NCI-H2227 (cell line): ENCODE data around the gene ABHD17C.
"Not testable (repeated sequence)": the region's sequence is repeated elsewhere in the genome, so short reads cannot be mapped to it uniquely, and the experiment has no call there.

Experiments
- DNase-seq: peaks from one replicate; lab custom pipeline; 2025; ENCODE audit not compliant: unreplicated experiment; lab: John Stamatoyannopoulos, UW

Gene ABHD17C

DNA sequence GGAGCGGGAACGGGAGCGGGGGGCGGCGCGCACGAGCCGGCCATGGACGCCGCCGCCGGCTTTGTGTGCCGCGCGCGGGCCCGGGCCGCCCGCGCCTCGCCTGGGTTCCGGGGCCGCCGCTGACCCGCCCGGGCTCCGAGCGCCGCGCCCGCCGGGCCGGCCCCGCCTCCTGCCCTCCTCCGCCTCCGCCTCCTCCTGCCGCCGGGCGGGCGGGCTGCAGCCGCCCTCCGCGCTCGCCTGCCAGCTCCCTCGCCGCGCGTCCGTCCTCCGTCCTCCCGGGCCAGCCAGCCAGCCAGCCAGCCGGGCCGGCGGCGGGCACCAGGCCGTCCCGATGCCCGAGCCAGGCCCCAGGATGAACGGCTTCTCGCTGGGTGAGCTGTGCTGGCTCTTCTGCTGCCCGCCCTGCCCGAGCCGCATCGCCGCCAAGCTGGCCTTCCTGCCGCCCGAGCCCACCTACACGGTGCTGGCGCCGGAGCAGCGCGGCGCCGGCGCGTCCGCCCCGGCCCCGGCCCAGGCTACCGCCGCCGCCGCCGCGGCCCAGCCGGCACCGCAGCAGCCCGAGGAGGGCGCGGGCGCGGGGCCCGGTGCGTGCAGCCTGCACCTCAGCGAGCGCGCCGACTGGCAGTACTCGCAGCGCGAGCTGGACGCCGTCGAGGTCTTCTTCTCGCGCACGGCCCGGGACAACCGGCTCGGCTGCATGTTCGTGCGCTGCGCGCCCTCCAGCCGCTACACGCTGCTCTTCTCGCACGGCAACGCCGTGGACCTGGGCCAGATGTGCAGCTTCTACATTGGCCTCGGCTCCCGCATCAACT is at the start of gene ABHD17C:
TSS of gene ABHD17C (plus strand) at position 212 of the 812 bp plus-strand sequence. CDS start at position 332, 120 bp downstream.
- DNase-seq: peak; percentile 54

- no peak for DNase-seq
Measured at GRCh38 chr15:80645494-80646065, 49.5 kb upstream of the ABHD17C start.

GRCh38 chr15:80647424-80647823 is 47.7 kb upstream of the ABHD17C start:
- DNase-seq: not testable (repeated sequence)

DNA sequence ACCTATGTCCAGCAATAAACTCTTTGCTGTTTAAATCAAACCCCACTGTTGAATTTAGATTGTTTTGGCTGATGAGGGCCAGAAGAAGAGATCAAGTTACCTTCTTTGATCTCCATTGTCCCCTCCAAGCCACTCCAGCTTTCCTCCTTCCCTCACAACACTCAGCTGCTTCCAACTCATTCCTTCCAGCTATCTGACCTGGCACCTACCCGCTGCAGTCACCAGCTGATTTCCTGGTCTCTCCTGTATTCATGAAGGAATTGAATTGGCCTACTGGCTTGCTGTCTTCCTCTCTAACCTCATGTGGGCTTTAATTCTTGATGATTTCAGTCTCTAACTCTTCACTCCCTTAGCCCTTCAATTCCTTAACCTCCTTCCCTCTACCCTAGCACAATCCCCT is 40.8 kb upstream of the ABHD17C start:
- DNase-seq: no peak

DNA sequence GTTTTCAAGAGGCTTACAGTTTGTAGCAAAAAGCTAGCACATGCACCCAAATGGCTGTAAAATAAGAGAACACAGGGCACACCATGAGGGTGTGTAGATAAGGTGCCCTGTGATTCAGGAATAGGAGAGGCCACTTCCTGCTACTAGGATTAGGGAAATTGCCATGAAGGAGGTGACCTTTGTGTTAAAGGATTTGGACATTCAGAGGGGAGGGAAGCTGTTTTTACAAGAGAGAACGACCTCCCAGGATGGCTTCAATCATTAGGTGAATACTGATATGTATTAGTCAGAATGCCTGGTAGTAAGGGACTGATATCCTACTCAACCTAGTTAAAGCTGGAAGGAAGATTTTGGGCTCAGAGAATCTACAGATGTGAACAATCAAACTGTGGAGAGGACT is 35.7 kb upstream of the ABHD17C start:
- no peak for DNase-seq

DNA sequence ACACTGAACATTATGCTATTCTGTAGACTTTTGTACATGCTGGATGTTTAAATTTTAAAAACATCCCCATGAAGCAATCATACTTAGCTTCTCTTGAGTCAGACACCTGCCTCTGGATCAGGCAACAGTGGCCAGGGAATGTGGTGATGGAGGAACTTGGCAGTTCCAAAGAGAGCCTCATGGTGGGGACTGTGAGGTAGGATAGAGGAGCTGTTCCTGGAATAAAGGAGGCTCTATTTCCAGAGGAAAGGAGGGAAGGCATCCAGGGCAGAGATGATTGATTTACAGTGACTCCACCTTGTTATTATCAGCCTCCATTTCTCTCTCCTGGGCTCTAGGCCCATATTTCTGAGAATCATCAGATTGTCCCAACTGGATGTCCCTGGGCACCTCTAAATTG is 35.0 kb upstream of the ABHD17C start:
- peak; percentile 47 for DNase-seq

GRCh38 chr15:80662129-80662528 is 33.0 kb upstream of the ABHD17C start:
- DNase-seq: no peak

GRCh38 chr15:80662757-80663553 is 32.2 kb upstream of the ABHD17C start:
- DNase-seq: no peak

DNA sequence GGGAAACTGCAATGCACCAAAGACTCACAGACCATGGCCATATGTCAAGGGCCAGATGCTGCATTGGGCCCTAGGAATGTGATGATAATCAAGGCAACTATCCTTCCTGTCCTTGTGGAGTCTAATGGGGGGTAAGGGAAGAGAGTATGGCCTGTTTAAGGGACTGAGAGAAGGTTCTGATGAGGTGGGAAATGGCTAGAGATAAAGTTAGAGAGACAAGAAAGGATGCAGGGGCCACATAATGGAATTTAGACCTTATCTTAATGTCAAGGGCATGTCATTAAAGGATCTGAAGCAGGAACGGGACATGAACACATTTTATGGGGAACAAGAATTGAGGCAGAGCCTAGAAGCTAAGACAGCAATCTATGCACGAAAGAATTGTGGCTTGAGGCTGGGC is 30.0 kb upstream of the ABHD17C start:
- DNase-seq: no peak

- DNase-seq: no peak
Measured at GRCh38 chr15:80667936-80668335, 27.2 kb upstream of the ABHD17C start.

GRCh38 chr15:80668546-80669236 is 26.4 kb upstream of the ABHD17C start:
- no peak for DNase-seq

DNA sequence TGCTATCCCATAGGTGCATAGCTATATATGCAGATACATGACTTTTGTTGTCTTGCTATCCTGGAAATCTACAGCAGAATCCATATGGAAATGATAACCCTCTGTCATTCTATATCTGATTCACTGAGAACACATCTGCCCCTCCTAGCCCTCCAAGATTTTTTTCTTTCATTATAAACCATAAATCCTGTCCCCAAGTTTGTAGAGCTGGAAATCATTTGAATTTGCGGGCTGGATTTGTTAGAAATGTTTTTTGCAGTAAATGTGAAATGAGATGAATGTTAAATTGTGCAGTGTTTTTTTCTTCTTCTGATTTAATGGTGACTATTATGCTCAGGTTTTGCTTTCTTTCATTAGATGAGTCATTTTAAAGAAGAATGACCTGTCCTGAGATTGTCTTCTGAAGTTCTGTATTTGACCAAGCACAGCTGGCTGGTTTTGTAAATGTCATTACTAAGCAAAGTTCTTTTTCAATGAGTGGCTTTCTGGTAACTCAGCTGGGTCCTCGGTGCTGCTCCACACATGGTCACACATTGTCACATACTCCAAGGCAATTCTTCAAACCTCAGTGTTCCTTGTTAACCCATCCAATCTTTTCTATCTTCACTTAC is 25.3 kb upstream of the ABHD17C start:
- no peak for DNase-seq

DNA sequence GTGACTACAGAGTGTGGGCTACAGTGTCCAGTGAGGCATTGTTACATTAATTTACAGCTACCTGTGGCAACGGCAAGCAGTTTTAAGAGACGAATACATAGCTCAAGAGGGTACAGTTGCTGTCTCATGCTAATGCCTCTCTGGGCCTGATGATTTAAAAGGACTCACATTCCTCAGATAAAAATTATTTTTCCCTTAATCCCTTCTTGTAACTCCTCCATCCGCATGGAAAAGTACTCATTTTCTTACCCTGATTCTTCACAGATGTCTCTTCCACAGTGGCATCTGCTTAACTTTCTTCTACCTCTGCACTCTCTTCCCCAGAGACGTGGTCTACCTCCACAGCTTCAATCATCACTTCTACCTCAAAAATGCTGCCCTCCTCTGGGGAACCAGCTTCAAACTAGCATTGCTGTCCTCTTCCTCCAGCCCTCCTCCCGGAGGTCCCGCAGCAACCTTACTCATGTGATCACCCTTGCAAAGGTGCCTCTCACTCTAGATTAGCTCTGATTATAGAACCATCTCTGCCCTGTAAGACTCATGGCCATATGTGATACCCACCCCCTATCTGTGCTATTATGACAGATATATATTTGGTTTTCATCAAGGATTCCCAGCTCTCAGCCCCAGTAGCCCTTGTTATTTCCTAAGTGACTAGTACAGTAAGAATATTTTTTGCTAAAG is 21.4 kb upstream of the ABHD17C start:
- no peak for DNase-seq

DNA sequence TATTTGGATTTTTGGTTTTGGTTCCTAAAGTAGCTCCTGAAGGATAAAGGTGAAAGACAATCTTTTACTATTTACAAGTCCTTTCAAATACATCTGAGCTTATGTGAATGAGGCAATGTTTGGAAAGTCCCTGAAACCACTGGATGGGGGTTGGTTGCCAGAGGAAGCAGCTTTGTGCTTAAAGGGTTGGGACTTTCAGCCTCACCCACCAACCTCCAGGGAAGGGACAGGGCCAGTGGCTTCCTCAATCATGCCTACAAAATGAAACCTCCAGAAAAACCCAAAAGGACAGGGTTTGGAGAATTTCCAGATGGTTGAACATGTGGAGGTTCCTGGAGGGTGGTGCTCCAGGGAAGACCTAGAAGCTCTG is 20.9 kb upstream of the ABHD17C start:
- DNase-seq: no peak

- DNase-seq: no peak
Measured at GRCh38 chr15:80677041-80677440, 18.1 kb upstream of the ABHD17C start.

GRCh38 chr15:80679167-80679803 is 15.8 kb upstream of the ABHD17C start:
- DNase-seq: no peak

DNA sequence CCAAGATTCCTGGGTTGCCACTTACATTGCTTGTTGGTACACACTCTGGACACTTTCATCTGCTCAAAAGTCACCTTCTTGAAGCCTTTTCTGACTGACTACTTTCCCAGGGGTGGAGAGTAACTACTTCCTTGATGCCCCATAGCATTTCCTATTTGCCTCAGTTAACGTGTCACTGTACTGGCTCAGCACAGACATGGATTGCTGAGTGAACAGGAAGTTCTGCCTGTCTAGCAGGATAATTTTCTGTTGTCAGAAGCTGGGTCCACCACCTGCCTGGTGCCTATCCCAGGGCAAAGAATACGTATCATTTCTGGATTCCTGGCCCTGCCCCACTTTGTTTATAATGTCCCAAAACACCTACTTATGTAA is 15.3 kb upstream of the ABHD17C start:
- no peak for DNase-seq

- DNase-seq: no peak
Measured at GRCh38 chr15:80682201-80682600, 12.9 kb upstream of the ABHD17C start.

DNA sequence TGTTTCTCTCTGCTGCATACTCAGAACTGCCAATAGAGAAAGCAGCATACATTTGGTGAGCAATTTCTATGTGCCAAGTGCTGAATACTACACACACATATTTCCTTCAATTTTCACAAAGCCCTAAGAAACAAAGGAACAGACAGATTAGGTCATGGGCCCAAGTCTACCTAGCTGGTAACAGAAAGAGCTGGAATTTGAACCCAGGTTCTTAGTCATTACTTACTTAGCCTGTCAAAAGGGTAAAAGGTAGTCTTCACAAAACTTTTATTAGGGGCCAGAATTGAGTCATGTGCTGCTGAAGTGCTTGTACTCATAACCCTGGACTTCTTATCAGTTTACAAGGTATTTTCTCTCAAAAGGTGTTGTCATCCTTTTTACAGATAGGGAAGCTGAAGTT is 10.4 kb upstream of the ABHD17C start:
- DNase-seq: no peak

- DNase-seq: no peak
Measured at GRCh38 chr15:80685628-80686027, 9.5 kb upstream of the ABHD17C start.
